Measurements from ENCODE around the gene SYT6.

- TF ChIP-seq TAF1 (IDR thresholded peaks at IDR 0.05; ENCODE audit: low read depth, low read length): no peak
- TF ChIP-seq POLR2AphosphoS5 (IDR thresholded peaks at IDR 0.05; ENCODE audit: low read depth, low read length): no peak
- TF ChIP-seq POLR2A (IDR thresholded peaks at IDR 0.05; ENCODE audit: low read depth, low read length): no peak
Observed at GRCh38 chr1:114111731-114112641, 41.7 kb downstream of the SYT6 start.
